Measurements from ENCODE around the gene RIOX2. TPM values are rescaled to one million over a fixed set of nuclear protein-coding genes. Genes with fewer than 3 reads are reported as not detected.

The RIOX2 gene
- polyA plus RNA-seq, 3 donors: 15.3 to 18.7 (median 18.3) TPM

DNA sequence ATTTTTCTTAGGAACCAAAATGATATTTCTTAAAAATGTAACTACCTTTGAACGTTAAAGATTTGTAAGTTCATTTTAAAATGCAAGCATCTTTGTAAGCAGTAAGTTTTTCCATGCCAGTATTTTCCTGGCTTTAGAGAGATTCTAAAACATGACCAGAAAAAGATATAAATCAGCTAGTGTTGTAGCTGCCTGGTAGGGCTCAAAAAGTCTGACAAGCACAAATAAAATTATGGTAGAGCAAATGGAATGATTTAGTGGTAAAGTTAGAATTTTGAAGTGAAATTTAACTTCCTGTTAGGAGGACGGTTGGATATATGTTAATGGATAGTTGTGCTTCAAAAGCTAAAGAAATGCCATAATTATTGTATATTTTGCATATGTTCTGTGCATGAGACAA, 33.2 kb upstream of the RIOX2 start:
- H4K20me1 ChIP-seq (ENCODE audit: insufficient read depth, low read length): no peaks in the 10 kb centered on the region
- Mint-ChIP-seq H3K4me1 (peaks cover 17% of the 10 kb centered on the region), H3K27ac (no peak overlapping the region), H3K4me3 (no peak overlapping the region), H3K36me3 (no peaks in the 10 kb centered on the region), H3K9me3 (peaks cover 0 to 3% (median 0%) of the 10 kb centered on the region in 7 donors), H3K27me3 (ENCODE audit: low read depth in 3 of 3) (no peaks in the 10 kb centered on the region)
- TF ChIP-seq, protein P1, sequence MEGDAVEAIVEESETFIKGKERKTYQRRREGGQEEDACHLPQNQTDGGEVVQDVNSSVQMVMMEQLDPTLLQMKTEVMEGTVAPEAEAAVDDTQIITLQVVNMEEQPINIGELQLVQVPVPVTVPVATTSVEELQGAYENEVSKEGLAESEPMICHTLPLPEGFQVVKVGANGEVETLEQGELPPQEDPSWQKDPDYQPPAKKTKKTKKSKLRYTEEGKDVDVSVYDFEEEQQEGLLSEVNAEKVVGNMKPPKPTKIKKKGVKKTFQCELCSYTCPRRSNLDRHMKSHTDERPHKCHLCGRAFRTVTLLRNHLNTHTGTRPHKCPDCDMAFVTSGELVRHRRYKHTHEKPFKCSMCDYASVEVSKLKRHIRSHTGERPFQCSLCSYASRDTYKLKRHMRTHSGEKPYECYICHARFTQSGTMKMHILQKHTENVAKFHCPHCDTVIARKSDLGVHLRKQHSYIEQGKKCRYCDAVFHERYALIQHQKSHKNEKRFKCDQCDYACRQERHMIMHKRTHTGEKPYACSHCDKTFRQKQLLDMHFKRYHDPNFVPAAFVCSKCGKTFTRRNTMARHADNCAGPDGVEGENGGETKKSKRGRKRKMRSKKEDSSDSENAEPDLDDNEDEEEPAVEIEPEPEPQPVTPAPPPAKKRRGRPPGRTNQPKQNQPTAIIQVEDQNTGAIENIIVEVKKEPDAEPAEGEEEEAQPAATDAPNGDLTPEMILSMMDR (IDR thresholded peaks at IDR 0.05): no peak
- DNase-seq: no peak
- no peak overlapping the region for H3K27ac ChIP-seq (ENCODE audit: low read depth in 1 of 2, low read length in 2 of 2)
- intact Hi-C loops (cut with micrococcal nuclease): no loop called here
- H3K36me3 ChIP-seq (replicated peaks in 1 of 2; ENCODE audit: control insufficient read depth in 1 of 2, insufficient read depth in 2 of 2, low read length in 2 of 2): no peaks in the 10 kb centered on the region
- no peak overlapping the region for H3K9ac ChIP-seq (ENCODE audit: insufficient read depth, low read length, poor library complexity, severe bottlenecking)
- no CpG with 5 or more reads among the region's 2 CpGs for WGBS (ENCODE audit: insufficient coverage)
- no peaks in the 10 kb centered on the region for H3K79me2 ChIP-seq (ENCODE audit: insufficient read depth, low read length)
- H3K4me2 ChIP-seq (replicated peaks; ENCODE audit: extremely low read depth, low read length, poor library complexity, severe bottlenecking): no peak overlapping the region
- peaks cover 4 to 6% of the 10 kb centered on the region in 2 donors for H3K4me1 ChIP-seq (ENCODE audit: control insufficient read depth in 1 of 2, insufficient read depth in 2 of 2, low read length in 2 of 2)
- H3K27me3 ChIP-seq (ENCODE audit: control insufficient read depth in 2 of 2, insufficient read depth in 2 of 2, low read length in 2 of 2): no peaks in the 10 kb centered on the region
- no peak overlapping the region for H3K4me3 ChIP-seq (replicated peaks in 1 of 3; ENCODE audit: low read depth in 2 of 3, low read length in 3 of 3)
- H3K9me3 ChIP-seq (replicated peaks in 1 of 2; ENCODE audit: control insufficient read depth in 1 of 2, insufficient read depth in 1 of 2, low read length in 2 of 2): no peaks in the 10 kb centered on the region
- H2AFZ ChIP-seq (ENCODE audit: insufficient read depth, low read depth, low read length, poor library complexity, severe bottlenecking): no peak overlapping the region

DNA sequence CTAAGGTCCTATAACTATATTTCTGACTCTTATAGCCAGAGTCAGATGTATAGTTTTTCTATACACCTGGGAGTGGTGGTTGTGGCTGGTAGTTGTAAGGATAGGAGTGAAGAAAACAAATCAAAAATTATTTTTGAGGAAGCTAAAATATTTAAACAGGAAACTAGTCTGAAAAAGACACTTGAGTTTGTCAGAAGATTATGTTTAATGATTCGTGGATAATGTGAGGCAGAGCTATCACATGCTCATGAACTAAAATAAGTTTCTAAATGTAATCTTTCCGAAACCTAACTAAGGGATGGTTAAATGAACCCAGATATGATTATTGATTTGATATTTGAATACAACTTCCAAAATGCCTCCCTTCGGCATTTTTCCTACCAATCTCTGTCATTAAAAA, 32.5 kb upstream of the RIOX2 start:
- no peaks in the 10 kb centered on the region for H3K36me3 Mint-ChIP-seq
- H3K4me3 Mint-ChIP-seq: no peak overlapping the region
- peaks cover 0 to 3% (median 0%) of the 10 kb centered on the region in 7 donors for H3K9me3 Mint-ChIP-seq
- peaks cover 17% of the 10 kb centered on the region for H3K4me1 Mint-ChIP-seq
- no peak overlapping the region for H3K27ac Mint-ChIP-seq
- no CpG with 5 or more reads among the region's 3 CpGs for WGBS (ENCODE audit: insufficient coverage)
- no peak overlapping the region for H2AFZ ChIP-seq (ENCODE audit: insufficient read depth, low read depth, low read length, poor library complexity, severe bottlenecking)
- no peaks in the 10 kb centered on the region for H3K79me2 ChIP-seq (ENCODE audit: insufficient read depth, low read length)
- DNase-seq: no peak
- H3K4me3 ChIP-seq (replicated peaks in 1 of 3; ENCODE audit: low read depth in 2 of 3, low read length in 3 of 3): no peak overlapping the region
- H3K9ac ChIP-seq (ENCODE audit: insufficient read depth, low read length, poor library complexity, severe bottlenecking): no peak overlapping the region
- H3K27me3 Mint-ChIP-seq (ENCODE audit: low read depth in 3 of 3): no peaks in the 10 kb centered on the region
- H4K20me1 ChIP-seq (ENCODE audit: insufficient read depth, low read length): no peaks in the 10 kb centered on the region
- H3K27me3 ChIP-seq (ENCODE audit: control insufficient read depth in 2 of 2, insufficient read depth in 2 of 2, low read length in 2 of 2): no peaks in the 10 kb centered on the region
- peaks cover 4 to 6% of the 10 kb centered on the region in 2 donors for H3K4me1 ChIP-seq (ENCODE audit: control insufficient read depth in 1 of 2, insufficient read depth in 2 of 2, low read length in 2 of 2)
- no peaks in the 10 kb centered on the region for H3K9me3 ChIP-seq (replicated peaks in 1 of 2; ENCODE audit: control insufficient read depth in 1 of 2, insufficient read depth in 1 of 2, low read length in 2 of 2)
- no peak overlapping the region for H3K27ac ChIP-seq (ENCODE audit: low read depth in 1 of 2, low read length in 2 of 2)
- no peak overlapping the region for H3K4me2 ChIP-seq (replicated peaks; ENCODE audit: extremely low read depth, low read length, poor library complexity, severe bottlenecking)
- no peaks in the 10 kb centered on the region for H3K36me3 ChIP-seq (replicated peaks in 1 of 2; ENCODE audit: control insufficient read depth in 1 of 2, insufficient read depth in 2 of 2, low read length in 2 of 2)
- intact Hi-C loops (cut with micrococcal nuclease): no loop called here
- TF ChIP-seq, protein P1 (IDR thresholded peaks at IDR 0.05): no peak

All from CD14-positive monocyte (primary cell).